GM19193 (cell line): ENCODE measurements around the gene ASPHD2.

Experiments
- POLR2A ChIP-seq: IDR thresholded peaks from 4 replicates; pipeline ENCODE4 v1.6.1; 2011; ENCODE audit not compliant: insufficient read depth, insufficient read length; ENCODE audit errors: extremely low read depth

Gene ASPHD2

GRCh38 chr22:26428515-26429457, at the start of gene ASPHD2:
TSS of gene ASPHD2 (plus strand) at chr22:26429260. CDS start at chr22:26433616, 4,356 bp downstream.
- peak; percentile 51 for TF ChIP-seq POLR2A

GRCh38 chr22:26380072-26380830, 48.8 kb upstream of the ASPHD2 start:
- no peak for TF ChIP-seq POLR2A

- TF ChIP-seq POLR2A, result no peak
Measured at GRCh38 chr22:26382782-26383181, 46.3 kb upstream of the ASPHD2 start.

- TF ChIP-seq POLR2A, result no peak
Measured at GRCh38 chr22:26383968-26384556, 45.0 kb upstream of the ASPHD2 start.

GRCh38 chr22:26385164-26385563, 43.9 kb upstream of the ASPHD2 start:
- TF ChIP-seq POLR2A, result no peak

GRCh38 chr22:26389125-26389524, 39.9 kb upstream of the ASPHD2 start:
- no peak for TF ChIP-seq POLR2A

GRCh38 chr22:26391091-26391490, 38.0 kb upstream of the ASPHD2 start:
- no peak for TF ChIP-seq POLR2A

- no peak for TF ChIP-seq POLR2A
Measured at GRCh38 chr22:26391623-26392022, 37.4 kb upstream of the ASPHD2 start.

GRCh38 chr22:26393929-26394328, 35.1 kb upstream of the ASPHD2 start:
- TF ChIP-seq POLR2A, result no peak

GRCh38 chr22:26394777-26395176, 34.3 kb upstream of the ASPHD2 start:
- no peak for TF ChIP-seq POLR2A

GRCh38 chr22:26395926-26396325, 33.1 kb upstream of the ASPHD2 start:
- no peak for TF ChIP-seq POLR2A

- TF ChIP-seq POLR2A, result no peak
Measured at GRCh38 chr22:26398741-26399153, 30.3 kb upstream of the ASPHD2 start.

GRCh38 chr22:26399289-26399688, 29.8 kb upstream of the ASPHD2 start:
- no peak for TF ChIP-seq POLR2A

- no peak for TF ChIP-seq POLR2A
Measured at GRCh38 chr22:26401726-26402125, 27.3 kb upstream of the ASPHD2 start.

GRCh38 chr22:26404851-26405421, 24.1 kb upstream of the ASPHD2 start:
- no peak for TF ChIP-seq POLR2A
